AML-193 (cell line): ENCODE measurements around the gene SLC23A3.

Experiments
- DNase-seq, 2 experiments: peaks; one replicate each; lab custom pipeline; 2025; lab: John Stamatoyannopoulos, UW

Gene SLC23A3, protein sequence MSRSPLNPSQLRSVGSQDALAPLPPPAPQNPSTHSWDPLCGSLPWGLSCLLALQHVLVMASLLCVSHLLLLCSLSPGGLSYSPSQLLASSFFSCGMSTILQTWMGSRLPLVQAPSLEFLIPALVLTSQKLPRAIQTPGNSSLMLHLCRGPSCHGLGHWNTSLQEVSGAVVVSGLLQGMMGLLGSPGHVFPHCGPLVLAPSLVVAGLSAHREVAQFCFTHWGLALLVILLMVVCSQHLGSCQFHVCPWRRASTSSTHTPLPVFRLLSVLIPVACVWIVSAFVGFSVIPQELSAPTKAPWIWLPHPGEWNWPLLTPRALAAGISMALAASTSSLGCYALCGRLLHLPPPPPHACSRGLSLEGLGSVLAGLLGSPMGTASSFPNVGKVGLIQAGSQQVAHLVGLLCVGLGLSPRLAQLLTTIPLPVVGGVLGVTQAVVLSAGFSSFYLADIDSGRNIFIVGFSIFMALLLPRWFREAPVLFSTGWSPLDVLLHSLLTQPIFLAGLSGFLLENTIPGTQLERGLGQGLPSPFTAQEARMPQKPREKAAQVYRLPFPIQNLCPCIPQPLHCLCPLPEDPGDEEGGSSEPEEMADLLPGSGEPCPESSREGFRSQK

DNA sequence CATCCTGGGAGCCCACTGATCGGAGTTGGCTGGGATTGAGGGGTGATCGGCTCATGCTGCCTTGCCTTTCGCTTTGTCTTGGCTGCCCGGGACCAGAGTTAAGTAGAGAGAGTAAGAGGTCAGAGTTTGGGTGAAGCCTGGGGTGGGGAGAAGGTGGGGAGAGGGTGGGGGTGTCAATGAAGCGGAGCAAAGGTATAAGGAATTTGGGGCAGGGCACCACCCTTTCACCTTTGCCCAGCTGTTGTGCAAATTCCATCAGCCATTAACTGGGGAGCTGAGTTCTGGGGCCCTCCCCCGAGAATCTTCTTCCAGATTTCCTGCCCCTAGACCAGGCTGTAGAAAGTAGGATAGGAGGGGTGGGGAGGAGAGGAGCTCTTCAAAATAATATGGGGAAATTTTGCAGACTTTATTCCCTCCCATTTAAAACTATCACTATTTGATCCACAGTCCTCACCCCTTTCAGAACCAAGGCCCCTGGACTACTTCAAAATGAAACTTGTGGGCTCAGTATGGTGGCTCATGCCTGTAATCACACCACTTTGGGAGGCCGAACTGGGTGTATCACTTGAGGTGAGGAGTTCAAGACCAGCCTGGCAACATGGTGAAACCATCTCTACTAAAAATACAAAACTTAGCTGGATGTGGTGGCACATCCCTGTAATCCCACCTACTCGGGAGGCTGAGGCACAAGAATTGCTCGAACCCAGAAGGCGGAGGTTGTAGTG is at the start of gene SLC23A3:
SLC23A3 (minus strand) TSS at position 100 of the 725 bp plus-strand sequence; CDS start at position 55, 45 bp downstream.
- DNase-seq: no peak

DNA sequence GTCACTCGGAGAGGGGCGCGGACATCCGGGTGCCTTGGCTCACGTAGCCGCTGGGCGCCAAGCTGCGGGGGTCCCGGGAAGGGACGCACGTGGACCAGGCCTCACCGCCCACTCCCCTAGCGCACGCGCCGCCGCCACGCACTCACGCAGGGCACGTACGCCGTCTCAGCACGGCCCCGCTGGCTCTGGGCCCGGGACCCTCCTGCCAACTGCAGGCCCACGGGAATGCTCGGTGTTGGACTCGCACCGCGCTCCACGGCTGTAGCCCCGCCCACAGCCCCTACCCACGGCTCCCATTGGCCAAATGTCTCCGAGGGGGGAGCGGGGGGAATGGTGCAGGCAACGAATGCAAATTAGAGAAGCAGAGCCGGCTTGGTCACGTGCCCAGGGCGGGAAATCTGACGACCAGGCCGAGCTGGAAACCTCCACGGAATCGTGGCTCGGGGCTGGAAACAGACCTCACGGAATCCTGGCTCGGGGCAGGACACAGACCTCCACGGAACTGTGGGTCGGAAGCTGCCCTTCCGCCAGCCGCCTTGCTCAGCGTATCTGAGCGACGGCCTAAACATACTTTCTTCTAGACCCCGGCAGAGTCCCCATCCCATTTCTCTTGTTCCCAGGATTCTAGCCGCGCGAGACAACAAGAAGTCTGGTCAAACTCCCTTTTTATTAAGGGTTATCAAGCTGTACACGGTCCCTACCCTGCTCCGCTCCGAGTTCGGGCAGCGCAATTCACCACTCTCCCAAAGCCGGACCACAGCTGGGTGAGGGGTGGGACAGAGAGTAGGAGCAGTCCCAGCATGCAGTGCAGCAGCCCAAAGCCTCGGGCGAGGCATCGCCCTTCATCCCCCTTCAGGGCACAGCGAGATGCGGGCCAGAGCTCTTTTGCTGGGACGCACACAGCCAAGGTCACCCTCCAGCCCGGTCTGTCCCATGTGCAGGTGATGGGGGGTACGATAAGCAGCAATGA is 49.2 kb upstream of the SLC23A3 start, which contains the start of gene ABCB6:
ABCB6 (minus strand) TSS at position 227 of the 970 bp plus-strand sequence. CDS start 285 bp downstream, outside the sequence.
- no peak for DNase-seq

DNA sequence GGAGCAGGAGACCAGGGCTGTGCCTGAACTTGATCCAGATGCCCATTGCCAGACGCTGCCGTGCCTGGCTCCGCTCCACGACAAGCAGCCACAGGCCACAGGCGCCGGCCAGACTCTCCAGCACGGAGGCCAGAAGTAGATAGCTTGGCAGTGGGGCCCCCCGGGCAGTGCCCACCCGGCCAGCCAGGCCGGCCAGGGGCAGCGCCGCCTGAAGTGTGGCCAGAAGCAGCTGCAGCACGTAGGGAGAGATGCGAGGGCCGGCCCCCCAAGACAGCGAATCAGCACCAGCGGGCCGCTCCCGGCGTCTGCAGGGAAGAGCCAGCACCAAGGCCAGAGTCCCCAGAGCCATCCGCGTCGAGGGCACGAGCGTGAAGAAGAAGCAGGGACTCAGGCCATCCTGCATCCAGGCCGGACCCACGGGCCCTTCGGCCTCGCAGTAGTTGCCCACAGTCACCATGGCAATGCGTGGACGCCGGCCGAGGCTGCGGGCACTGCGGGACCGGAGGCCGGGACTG is 48.4 kb upstream of the SLC23A3 start:
- no peak for DNase-seq

DNA sequence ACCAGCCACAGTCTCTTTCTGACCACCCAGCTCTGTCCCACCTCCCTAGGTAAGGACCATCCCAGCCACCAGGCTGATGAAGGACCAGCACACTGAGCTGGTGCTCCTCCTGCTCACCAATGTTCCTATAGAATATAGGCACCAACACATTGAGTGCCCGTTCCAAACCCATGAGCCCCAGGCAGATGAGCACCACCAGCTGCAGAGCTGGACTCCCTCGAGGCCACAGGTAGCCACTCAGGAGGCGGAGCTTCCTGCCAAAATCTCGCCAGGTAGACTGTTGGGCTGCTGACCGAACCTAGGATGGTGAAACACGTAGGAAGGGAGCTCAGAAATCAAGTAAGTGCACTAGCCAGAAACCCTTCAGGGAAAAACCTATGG is 46.7 kb upstream of the SLC23A3 start:
- DNase-seq: no peak

DNA sequence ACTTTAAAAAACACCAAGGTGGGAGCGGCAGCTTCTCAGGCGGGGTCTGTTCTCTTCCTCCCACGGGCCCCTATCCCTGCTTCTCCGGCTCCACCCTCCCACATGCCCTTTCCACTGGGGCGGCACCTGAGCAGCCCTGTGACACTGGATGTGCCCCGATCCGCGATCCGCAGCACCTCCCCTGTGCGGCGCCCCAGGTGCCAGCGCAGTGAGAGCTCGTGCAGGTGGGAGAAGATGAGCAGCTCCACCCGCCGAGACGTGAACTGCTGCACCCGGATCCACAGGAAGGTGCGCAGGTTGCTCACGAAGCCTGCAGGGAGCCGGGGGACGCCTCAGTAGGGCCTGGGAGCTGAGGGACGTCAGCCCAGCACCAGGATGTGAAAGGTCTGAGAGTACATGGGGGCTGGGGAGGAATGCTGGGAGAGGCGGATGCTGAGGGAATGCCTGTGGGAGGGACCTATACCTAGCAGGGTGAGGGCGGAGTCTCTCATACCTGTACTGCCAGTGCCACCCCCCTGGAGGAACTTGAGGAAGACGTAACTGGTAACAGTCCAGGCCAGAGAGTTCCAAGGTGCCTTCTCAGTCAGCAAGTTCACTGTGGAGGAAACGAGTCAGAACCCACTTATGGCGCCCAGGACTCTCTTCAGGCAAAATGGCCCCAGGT is 46.2 kb upstream of the SLC23A3 start:
- DNase-seq: no peak

DNA sequence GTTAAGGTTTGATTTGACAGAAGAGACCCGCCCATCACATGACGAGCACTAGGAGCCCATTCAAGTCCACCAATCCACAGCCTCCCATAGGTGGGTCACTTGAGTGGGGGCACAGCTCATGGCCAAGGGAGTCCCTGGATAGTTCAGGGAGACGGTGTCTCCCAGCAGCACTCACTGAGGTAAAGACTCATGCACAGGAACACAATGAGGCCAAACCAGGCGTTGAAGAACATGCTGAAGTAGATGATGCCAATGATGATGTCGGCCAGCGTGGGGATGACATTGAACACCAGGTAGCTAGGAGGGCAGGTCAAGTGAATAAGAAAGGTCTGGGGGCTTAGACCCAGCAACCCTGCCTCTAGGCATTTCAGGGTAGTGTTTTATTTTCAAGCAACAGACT is 45.0 kb upstream of the SLC23A3 start:
- no peak for DNase-seq

DNA sequence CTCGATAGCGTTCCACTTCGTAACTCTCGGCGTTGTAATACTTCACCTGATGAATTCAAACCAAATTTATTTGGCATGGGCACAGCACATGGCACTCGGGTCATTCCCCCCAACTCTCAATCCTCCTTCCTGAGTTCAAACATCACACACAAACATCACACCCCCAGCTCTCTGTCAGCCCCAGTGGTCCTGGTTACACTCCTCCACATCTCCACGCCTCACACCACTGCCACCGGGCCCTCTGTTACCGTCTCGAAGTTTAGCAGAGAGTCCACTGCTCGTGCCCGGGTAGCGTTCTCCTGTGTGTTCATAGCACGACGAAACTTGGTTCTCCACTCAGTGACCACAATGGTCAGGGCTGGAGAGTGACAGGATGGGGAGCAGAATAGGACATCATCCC is 44.3 kb upstream of the SLC23A3 start:
- no peak for DNase-seq

DNA sequence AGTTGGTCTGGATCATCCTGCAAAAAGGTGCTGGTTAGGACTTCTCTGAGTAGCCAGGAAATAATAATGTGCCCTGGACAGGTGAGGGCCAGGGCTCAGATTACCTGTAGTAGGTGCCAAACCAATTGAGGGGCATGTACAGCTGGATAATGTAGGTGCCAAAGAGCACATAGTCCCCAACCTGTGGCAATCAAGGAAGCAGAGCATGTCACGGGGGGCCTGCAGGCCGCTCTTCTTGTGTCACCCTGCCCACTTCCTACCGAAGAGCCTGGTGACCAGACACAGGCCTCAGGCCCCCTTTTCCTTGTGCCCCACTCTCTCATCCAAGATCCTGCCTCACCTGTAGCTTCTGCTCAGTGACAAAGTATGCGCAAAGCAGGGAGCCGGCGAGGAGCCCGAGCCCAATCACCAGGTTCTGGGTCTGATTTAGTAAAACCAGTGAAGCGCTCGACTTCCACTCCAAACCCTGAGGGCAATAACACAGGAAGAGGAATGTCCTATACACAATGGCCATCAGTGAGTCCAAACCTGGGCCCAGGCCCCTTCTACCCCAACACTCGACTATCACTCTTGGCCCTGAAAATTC is 43.8 kb upstream of the SLC23A3 start:
- no peak for DNase-seq

DNA sequence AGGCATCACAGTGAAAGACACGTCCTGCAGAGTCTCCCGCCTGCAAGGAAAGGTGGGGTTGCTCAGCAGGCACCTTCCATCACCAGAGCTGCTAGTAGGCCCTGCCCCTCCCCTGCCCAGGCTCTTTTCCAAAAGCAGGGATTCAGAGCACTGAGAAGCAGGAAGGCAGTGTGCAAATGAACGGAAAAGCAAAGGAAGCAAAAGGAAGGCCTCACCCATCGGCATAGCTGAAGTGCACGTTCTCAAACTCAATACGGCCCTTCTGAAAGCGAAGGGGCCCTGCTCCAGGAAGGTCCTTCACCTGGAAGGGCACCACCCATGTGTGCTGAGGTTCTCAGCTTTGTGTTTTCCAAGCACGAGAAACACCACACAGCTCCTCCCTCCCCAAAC is 43.2 kb upstream of the SLC23A3 start:
- no peak for DNase-seq

DNA sequence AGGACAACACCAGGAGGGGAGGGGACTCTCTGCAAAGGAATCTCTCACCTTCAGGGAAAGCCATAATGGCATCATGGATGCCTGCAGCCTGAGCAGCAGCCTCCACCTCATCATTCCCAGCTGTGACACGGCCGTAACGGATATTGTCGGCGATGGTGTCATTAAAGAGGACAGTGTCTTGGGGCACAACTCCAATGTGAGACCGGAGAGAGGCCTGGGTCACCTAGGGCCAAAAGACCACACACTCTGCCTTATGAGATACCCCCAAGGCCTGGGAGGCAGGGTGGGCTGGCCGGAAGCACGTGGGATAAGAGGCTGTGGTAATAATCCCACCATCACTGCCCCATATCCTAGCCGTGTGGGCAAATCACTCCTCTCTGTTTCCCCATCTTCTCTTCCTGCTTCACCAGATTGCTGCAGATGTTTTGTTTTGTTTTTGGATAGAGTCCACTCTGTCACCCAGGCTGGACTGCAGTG is 41.1 kb upstream of the SLC23A3 start:
- DNase-seq: no peak

DNA sequence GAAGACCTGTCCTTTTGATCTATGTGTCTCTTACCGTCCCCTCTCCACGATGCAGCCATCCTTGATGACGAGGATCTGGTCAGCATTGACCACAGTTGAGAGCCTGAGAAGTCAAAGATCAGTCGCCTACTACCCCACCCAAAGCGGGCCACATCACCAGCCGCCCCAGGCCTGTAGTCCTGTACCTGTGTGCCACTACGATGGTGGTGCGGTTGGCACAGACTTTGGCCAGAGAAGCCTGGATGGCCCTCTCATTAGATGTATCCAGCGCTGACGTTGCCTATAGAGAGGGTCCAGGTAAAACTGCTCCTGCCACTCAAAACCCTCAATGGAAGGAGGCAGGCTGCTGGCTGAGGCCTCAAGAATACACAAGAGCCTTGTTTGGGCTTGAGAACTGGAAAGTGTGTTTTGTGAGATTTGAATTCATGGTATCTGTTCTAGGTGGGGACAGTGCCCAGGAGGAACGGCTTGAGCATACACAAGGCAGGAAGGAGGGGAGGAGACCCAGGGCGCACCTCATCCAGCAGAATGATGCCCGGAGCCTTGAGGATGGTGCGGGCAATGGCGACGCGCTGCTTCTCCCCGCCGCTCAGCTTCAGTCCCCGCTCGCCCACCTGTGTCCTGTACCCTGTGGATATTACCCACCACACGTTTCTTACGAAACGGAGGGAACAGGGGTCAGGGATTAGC is 40.5 kb upstream of the SLC23A3 start:
- DNase-seq: no peak

DNA sequence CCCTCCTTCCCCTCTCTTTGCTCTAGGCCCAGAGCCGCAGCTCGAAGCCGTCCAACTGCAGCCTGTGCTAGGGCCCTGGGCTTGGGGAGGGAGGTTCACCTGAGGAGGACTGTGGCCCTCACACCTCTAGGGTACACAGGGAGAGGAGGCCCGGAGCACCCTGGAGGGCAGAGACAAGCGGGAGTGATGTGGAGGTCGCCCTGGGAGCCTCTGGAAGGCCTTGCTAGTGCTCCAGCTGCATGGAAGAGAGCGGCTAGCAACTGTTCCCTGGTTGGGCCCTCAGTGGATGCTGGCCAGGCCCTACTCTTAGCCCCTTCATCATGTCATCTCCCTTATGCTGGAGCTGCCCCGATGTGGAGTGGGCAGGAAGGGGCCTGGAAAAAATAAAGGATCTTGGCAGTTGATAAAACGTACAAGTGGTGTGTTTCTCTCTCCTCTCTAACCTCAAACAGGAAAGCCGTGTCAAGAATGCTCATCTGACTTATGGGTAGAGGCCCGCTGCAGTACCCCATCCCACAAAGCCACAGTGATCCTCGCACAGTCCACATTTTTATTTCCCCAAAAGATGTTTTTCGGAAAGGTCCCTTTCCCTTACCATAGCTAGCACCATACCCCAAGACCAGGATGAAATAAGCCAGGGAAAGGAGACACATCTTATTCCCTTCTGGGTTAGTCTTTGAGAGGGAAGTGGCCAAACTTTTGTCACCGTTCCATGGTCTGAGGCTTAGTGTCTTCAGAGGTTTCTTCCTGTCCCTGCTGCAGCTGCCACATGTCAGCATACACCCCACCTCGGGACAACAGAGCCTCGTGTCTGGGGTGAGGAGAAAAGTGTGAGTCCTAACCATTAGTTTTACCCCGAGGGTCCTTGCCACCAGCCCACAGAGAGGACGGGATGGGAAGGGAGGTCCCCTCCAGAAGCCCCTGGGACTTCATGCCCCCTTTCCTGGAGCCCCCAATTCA is 39.7 kb upstream of the SLC23A3 start:
- no peak for DNase-seq

DNA sequence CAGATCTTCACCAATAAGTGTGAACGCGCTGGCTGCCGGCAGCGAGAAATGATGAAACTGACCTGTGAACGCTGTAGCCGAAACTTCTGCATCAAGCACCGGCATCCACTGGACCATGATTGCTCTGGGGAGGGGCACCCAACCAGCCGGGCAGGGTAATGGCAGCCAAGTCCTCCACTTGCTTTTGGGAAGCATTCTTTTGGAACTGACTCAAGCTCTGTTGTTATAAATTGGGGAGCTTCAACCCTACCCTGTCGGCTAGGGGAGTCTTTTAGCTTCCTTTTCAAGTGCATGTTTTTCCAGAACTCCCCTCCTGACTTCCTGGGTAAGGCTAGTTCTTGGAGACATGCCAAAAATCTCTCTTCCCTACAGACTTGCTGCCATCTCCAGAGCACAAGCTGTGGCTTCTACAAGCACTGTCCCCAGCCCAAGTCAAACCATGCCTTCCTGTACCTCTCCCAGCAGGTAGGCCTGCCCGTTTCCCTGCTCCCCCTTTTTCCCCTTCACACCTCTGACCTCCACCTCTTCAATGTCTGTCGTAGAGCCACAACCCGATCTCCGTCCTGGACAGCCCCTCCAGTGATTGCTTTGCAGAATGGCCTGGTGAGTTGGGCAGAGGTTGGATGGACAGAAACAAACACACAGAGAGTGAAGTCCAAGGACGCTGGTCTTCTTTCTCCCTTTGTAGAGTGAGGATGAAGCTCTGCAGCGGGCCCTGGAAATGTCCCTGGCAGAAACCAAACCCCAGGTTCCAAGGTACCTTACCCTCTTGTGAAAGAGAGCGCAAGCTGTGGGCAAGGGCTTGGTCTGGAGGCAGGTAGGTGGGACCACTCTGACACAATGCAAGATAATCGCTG is 38.3 kb upstream of the SLC23A3 start:
- DNase-seq: no peak

DNA sequence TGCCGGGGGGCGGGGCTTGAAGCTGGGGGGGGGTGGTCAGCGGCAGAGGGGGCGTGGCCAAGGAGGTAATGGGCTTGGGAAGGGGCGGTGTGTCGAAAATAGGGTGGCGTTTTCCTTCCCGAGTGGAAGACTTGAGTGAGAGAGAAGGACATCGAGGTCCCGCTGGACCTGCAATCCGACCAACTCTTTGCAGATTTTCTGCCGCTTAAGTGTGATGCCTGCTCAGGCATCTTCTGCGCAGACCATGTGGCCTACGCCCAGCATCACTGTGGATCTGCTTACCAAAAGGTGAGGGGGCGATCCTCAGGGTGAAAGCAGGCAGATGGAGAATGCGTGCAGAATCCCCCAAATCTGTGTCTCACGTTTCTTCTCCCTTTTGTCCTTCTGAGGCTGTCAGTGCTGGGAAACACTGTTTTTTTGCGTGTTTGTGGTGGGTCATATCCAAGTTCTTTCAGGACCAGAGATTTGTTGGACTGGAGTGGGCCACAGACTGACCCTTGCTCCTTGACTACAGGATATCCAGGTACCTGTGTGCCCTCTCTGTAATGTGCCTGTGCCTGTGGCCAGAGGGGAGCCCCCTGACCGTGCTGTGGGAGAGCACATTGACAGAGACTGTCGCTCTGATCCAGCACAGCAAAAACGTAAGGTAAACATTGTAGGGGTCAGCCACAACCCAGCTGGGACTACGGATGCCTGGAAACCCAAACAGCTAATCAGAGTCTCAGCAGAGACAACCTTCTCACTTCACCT is 37.5 kb upstream of the SLC23A3 start:
- DNase-seq: no peak

DNA sequence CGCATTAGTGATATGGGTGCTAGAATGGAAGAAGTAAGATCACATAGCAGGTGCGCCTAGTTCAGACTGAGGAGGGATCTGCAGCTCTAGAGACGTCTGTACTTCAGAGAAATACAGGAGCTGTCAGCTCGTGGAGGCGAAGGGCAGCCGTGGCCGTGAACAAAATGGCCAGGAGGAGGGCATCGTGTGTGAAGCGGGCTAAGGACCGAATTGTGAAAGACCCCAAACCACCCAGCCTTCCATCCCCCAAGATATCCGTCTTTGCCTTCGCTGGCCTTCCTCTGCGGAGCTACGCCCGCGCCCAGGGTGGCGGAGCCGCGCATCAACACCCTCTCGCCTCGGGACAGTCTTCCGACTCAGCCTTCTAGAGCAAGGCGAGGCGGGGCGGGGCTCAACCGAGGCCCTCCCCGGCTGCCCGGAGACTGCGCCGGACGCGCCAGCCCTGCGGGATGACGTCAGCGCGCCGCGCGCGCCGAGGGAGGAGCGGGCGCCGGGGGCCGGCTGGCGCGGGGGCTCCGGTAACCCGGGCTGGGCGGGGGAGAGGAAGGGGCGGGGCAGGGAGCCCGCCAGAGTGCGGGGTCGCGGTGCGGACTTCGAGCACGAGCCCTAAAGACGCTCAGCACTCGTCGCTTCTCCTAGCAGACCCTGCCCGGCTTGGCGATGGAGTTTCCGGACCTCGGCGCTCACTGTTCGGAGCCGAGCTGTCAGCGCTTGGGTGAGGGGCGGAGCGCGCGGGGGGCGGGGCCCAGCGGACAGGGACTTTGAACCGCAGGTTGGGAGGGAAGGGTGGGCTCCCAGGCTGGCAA is 36.7 kb upstream of the SLC23A3 start, which contains the start of gene ZFAND2B:
ZFAND2B (plus strand) TSS at position 455 of the 806 bp plus-strand sequence; CDS start at position 661, 206 bp downstream.
- DNase-seq: peak; percentile 83 to 90

DNA sequence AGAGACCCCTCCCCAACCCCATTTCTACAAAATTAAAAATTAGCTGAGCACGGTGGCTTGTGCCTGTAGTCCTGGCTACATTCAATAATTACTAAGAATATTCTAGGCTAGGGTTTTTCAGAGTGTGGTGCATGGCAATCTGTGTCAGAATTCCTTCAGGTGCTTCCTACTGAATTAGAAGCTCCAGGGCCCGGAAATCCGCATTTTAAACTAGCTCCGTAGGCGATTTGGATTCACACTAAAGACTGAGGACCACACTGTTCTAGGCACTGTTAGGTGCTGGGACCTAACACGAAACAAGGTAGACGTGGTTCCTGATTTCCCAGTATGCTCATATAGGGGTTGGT is 36.1 kb upstream of the SLC23A3 start:
- DNase-seq: no peak
